Body of pancreas (tissue), 4 donors: ENCODE results near the gene CNTNAP2.

Experiments
- POLR2A ChIP-seq, 3 donors: fragments of 450-650 bp; IDR thresholded peaks; one replicate each; pipeline ENCODE4 v1.6.1; 2016; ENCODE audit warnings: antibody characterized with exemption in 3 of 3, mild to moderate bottlenecking in 2 of 3
- TF ChIP-seq, protein P1 (sequence below), 7 experiments: fragments of 450-650 bp in 4 of 7; fragments of 200-600 bp in 3 of 7; sonication (generic) in 3 of 7; IDR thresholded peaks; one replicate each; pipeline ENCODE4 v1.5.1; 2016 to 2019; ENCODE audit warnings: antibody characterized with exemption in 7 of 7

DNA sequence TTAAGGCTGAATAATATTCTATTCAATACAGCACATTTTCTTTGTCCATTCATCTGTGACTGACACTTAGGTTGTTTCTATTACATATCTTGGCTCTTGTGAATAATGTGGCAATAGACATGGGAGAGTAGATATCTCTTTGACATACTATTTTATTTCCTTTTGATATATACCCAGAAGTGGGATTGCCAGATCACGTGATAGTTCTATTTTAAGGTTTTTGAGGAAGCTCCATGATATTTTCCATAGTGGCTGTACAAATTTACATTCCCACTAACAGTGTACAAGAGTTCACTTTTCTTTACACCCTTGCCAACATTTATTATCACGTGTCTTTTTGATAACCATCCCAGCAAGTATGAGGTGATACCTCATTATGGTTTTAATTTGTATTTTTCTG is 1114.7 kb downstream of the CNTNAP2 start:
- no peak for TF ChIP-seq POLR2A (IDR thresholded peaks at IDR 0.05)
- TF ChIP-seq, protein P1, sequence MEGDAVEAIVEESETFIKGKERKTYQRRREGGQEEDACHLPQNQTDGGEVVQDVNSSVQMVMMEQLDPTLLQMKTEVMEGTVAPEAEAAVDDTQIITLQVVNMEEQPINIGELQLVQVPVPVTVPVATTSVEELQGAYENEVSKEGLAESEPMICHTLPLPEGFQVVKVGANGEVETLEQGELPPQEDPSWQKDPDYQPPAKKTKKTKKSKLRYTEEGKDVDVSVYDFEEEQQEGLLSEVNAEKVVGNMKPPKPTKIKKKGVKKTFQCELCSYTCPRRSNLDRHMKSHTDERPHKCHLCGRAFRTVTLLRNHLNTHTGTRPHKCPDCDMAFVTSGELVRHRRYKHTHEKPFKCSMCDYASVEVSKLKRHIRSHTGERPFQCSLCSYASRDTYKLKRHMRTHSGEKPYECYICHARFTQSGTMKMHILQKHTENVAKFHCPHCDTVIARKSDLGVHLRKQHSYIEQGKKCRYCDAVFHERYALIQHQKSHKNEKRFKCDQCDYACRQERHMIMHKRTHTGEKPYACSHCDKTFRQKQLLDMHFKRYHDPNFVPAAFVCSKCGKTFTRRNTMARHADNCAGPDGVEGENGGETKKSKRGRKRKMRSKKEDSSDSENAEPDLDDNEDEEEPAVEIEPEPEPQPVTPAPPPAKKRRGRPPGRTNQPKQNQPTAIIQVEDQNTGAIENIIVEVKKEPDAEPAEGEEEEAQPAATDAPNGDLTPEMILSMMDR (IDR thresholded peaks at IDR 0.05), result no peak
